ENCODE measurements around the gene TACO1.

The TACO1 gene

GRCh38 chr17:63646488-63646806 lies 45.8 kb downstream of the TACO1 start:
- no peak overlapping the region for H3K4me3 ChIP-seq
- H4K20me1 ChIP-seq = peaks cover 53% of the 10 kb centered on the region; the same call in 1 of the 2 replicates
- H3K4me2 ChIP-seq = no peak overlapping the region
- H3K9me3 ChIP-seq = no peaks in the 10 kb centered on the region
- H3K27ac ChIP-seq = no peak overlapping the region
- peaks cover 79% of the 10 kb centered on the region for H3K36me3 ChIP-seq
- TF ChIP-seq Cebpa-rat (IDR thresholded peaks at IDR 0.05) = no peak
- H3K9ac ChIP-seq = no peak overlapping the region
- no peaks in the 10 kb centered on the region for H3K27me3 ChIP-seq
- H3K4me1 ChIP-seq = peaks cover 9% of the 10 kb centered on the region

- Histone ChIP-seq H3K4me3 (no peak overlapping the region), H3K4me2 (no peak overlapping the region), H3K27ac (no peak overlapping the region), H3K9me3 (no peaks in the 10 kb centered on the region), H4K20me1 (peaks cover 58% of the 10 kb centered on the region; the same call in 1 of the 2 replicates), H3K9ac (no peak overlapping the region), H3K27me3 (no peaks in the 10 kb centered on the region), H3K36me3 (peaks cover 79% of the 10 kb centered on the region), H3K4me1 (peaks cover 9% of the 10 kb centered on the region)
- no peak for TF ChIP-seq Cebpa-rat (IDR thresholded peaks at IDR 0.05)
Observed at GRCh38 chr17:63647065-63647725, 46.5 kb downstream of the TACO1 start.

- no peaks in the 10 kb centered on the region for H3K27me3 ChIP-seq
- no peak overlapping the region for H3K27ac ChIP-seq
- no peak overlapping the region for H3K4me3 ChIP-seq
- H3K9me3 ChIP-seq = no peaks in the 10 kb centered on the region
- peaks cover 9% of the 10 kb centered on the region for H3K4me1 ChIP-seq
- TF ChIP-seq Cebpa-rat (IDR thresholded peaks at IDR 0.05) = no peak
- no peak overlapping the region for H3K4me2 ChIP-seq
- peaks cover 86% of the 10 kb centered on the region for H3K36me3 ChIP-seq
- H3K9ac ChIP-seq = no peak overlapping the region
- H4K20me1 ChIP-seq = peaks cover 60% of the 10 kb centered on the region; the same call in 1 of the 2 replicates
Observed at GRCh38 chr17:63647936-63648335, 47.2 kb downstream of the TACO1 start.

GRCh38 chr17:63649813-63650212 lies 49.1 kb downstream of the TACO1 start:
- Histone ChIP-seq H3K9ac (no peak overlapping the region), H3K9me3 (no peaks in the 10 kb centered on the region), H3K27me3 (no peaks in the 10 kb centered on the region), H4K20me1 (peaks cover 65% of the 10 kb centered on the region; the same call in 1 of the 2 replicates), H3K4me1 (peaks cover 9% of the 10 kb centered on the region), H3K27ac (no peak overlapping the region), H3K4me3 (no peak overlapping the region), H3K36me3 (peaks cover 90% of the 10 kb centered on the region), H3K4me2 (peak overlapping the region; percentile 25; the same call in 1 of the 2 replicates)
- TF ChIP-seq Cebpa-rat (IDR thresholded peaks at IDR 0.05) = no peak

GRCh38 chr17:63652106-63652505 lies 51.4 kb downstream of the TACO1 start:
- no peak overlapping the region for H3K9ac ChIP-seq
- H3K36me3 ChIP-seq = peaks cover 92% of the 10 kb centered on the region
- no peaks in the 10 kb centered on the region for H3K9me3 ChIP-seq
- H3K4me3 ChIP-seq = no peak overlapping the region
- H3K27me3 ChIP-seq = no peaks in the 10 kb centered on the region
- H4K20me1 ChIP-seq = peaks cover 44% of the 10 kb centered on the region; the same call in 1 of the 2 replicates
- H3K4me2 ChIP-seq = no peak overlapping the region
- no peak overlapping the region for H3K27ac ChIP-seq
- peaks cover 9% of the 10 kb centered on the region for H3K4me1 ChIP-seq
- TF ChIP-seq Cebpa-rat (IDR thresholded peaks at IDR 0.05) = no peak

- Histone ChIP-seq H4K20me1 (peaks cover 44% of the 10 kb centered on the region; the same call in 1 of the 2 replicates), H3K4me1 (peaks cover 9% of the 10 kb centered on the region), H3K27me3 (no peaks in the 10 kb centered on the region), H3K9ac (no peak overlapping the region), H3K27ac (no peak overlapping the region), H3K4me3 (no peak overlapping the region), H3K9me3 (no peaks in the 10 kb centered on the region), H3K4me2 (no peak overlapping the region), H3K36me3 (peaks cover 92% of the 10 kb centered on the region)
- no peak for TF ChIP-seq Cebpa-rat (IDR thresholded peaks at IDR 0.05)
Observed at GRCh38 chr17:63653050-63653449, 52.4 kb downstream of the TACO1 start.

GRCh38 chr17:63657786-63658185 lies 57.1 kb downstream of the TACO1 start:
- Histone ChIP-seq H3K9me3 (no peaks in the 10 kb centered on the region), H3K4me1 (no peaks in the 10 kb centered on the region), H3K4me3 (no peak overlapping the region), H3K36me3 (peaks cover 94% of the 10 kb centered on the region), H3K4me2 (no peak overlapping the region), H4K20me1 (peaks cover 10% of the 10 kb centered on the region; the same call in 1 of the 2 replicates), H3K9ac (no peak overlapping the region), H3K27ac (no peak overlapping the region), H3K27me3 (no peaks in the 10 kb centered on the region)
- no peak for TF ChIP-seq Cebpa-rat (IDR thresholded peaks at IDR 0.05)
